GM21423 (cell line): ENCODE results near the gene RABGGTA.

Experiments used
- ATAC-seq: cut with Tn5 transposase; IDR thresholded peaks from one replicate; pipeline ENCODE4 v1.9.1; 2021; ENCODE audit warnings: mild to moderate bottlenecking, moderate library complexity; ENCODE audit not compliant: unreplicated experiment

Gene RABGGTA

DNA sequence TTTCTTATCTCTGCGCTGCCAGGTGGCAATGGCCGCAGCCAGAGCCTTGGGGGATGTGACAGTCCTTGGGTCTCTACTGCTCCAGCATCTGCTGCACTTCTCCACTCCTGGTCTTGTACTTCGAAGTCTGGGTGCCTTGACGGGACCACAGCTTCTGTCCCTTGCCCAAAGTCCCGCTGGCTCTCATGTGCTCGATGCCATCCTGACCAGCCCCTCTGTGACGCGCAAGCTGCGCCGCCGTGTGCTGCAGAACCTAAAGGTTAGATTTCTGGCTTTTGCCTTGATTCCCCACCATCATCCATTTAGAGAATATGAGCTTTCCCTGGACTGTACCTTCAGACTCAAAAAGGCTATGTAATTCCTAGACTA is 32.6 kb upstream of the RABGGTA start:
- ATAC-seq = no peak

DNA sequence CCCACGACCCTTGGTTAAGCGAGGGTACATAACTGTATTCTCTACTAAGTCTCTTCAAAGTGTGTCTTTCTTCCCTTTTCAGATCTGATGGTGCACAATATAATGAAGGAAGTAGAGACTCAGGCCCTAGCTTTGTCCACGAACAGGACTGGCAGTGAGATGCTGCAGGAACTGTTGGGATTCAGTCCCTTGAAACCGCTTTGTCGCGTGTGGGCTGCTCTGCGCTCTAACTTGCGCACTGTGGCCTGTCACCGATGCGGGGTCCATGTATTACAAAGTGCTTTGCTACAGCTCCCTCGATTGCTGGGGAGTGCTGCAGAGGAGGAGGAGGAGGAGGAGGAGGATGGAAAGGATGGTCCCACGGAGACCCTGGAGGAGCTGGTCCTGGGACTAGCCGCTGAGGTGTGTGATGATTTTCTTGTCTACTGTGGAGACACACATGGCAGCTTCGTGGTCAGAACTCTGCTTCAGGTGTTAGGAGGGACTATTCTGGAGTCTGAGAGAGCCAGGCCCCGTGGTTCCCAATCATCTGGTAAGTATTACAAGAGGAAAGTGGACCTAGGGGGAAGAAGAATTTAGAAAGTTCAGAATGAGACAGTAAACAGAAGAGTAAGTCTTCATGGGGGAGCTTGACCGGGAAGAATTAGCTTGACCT is 29.1 kb upstream of the RABGGTA start:
- ATAC-seq = no peak

GRCh38 chr14:24299255-24300191 is 28.1 kb upstream of the RABGGTA start, which contains the start of the genes DHRS1 and NOP9:
Gene DHRS1 (minus strand): TSS chr14:24299780. CDS start chr14:24299106, 674 bp downstream.
Gene NOP9 (plus strand): TSS chr14:24299850. CDS start chr14:24299955, 105 bp downstream.
- ATAC-seq = peak; percentile 53

GRCh38 chr14:24298892-24299254 is 27.5 kb upstream of the RABGGTA start:
- ATAC-seq = no peak

- ATAC-seq = peak; percentile 21
Observed at GRCh38 chr14:24297190-24297964, 26.0 kb upstream of the RABGGTA start.

- ATAC-seq = peak; percentile 43
Observed at GRCh38 chr14:24296341-24297157, 25.2 kb upstream of the RABGGTA start.

DNA sequence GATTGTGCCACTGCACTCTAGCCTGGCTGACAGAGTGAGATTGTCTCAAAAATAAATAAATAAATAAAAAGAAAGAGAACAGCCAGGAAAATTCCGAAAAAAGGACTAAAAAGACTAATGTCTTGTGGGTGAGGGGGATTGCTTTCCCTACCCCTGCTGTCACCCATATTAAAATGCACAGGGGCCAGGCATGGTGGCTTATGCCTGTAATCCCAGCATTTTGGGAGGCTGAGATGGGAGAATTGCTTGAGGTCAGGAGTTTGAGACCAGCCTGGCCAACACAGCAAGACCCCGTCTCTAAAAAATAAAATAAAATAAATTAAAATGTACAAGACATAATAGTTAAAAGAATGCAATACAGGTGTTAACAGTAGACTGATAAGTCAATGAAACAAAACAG is 22.1 kb upstream of the RABGGTA start:
- no peak for ATAC-seq

DNA sequence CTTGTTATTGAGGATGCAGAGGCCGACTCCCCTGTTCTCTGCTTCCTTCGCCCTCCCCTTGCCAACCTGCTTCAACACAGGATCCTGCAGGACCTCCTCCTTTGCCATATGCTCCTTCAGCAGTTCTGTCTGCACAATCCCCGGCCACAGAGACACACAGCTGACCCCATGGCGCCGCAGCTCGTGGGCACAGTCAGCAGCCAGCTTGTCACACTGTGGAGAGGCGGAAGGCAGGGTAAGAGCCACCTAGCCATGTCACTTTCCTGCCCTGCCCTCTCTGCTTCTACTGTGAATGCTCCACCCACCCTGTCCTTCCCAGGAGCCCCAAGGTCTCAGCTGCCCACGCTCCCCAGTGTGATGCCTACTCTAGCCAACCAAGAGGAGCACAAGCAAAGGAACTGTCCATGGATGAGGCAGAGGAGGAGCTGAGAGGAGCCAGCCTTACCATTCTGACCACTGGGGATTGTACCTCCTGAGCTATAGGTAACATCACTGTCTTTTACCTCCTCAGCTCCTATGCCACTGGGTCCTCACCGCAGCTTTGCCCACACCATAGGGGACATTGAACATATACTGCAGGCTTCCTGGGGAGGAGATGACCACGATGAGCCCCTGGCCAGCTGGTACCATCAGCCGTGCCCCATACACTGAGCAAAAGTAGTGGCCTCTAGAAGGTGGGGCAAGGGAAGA is 20.9 kb upstream of the RABGGTA start:
- no peak for ATAC-seq

DNA sequence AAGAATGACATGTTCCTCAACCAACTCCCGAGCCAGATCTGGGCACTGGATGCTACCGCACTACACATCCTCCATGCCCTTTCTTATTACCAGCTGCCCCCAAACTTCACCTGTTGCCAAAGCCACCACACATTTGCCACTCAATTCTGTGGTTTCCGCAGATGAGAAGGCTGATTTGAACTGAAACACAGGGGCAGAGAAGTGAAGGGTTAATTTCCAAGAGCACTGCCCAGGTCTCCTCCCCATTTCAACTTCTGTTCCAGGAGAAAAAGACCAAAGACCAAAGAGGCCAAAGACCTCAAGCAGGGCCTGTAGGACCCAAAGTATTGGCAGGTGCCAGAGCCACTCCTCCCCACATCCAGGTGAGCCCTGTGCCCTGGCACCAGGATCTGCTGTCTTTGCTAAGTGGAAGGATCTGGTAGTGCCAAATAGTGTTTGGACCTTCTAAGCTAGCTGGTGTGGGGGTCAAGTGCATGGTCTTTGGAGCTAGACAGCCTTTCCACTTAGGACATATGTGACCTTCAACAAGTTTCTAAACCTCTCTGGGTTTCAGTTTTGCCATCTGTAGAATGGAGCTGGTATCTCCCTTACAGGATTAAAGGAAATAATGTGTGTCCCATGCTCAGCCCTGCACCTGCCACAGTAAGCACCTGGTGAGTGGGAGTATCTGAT is 20.2 kb upstream of the RABGGTA start:
- ATAC-seq = no peak

DNA sequence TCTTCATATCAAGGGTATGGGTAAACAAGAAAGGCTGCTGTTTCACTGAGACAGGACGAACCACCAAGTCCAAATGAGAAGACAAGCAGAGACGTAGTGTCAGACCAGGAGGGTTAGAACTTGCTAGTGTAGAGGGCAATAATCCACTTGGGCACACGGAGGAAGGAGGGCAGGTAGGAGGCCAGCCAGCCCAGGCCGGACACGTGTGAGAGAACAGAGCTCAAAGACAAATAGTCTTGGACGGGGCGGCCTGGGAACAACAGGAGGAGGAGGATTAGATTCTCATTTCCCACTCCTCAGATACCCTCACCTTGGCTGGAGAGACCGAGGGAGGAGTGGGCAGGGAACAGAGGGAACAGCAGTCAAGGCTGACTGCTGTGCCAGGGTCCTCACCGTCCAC is 19.3 kb upstream of the RABGGTA start:
- no peak for ATAC-seq

DNA sequence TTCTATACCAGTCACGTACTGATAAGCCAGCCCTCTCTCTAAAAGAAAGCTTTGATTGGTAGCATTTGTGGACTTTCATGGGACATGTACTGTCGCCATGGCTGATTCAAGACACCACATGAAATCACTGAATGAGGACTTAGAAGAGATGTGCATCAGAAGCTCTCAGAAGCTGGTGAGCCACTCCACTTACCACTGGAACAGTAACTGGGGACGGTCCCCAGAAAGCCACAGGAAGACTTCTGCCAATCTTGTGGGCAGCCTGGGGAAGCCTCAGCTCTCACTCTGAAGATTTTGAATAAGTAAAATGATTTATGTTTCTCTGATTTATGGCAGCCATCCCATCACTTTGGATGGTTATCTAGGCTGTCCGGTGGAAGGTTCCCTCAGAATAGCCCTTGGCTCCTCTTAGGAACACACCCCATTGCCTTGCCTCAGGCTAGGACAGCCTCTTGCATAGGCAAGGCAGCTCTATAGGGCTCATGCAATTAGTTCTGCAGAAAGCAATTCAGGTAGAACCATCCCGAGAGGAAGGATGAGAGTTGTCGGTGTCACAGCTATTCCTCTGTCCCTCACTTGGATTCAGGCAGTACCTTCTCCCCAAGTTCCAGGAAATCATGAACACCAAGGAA is 18.4 kb upstream of the RABGGTA start:
- ATAC-seq = peak; percentile 86

DNA sequence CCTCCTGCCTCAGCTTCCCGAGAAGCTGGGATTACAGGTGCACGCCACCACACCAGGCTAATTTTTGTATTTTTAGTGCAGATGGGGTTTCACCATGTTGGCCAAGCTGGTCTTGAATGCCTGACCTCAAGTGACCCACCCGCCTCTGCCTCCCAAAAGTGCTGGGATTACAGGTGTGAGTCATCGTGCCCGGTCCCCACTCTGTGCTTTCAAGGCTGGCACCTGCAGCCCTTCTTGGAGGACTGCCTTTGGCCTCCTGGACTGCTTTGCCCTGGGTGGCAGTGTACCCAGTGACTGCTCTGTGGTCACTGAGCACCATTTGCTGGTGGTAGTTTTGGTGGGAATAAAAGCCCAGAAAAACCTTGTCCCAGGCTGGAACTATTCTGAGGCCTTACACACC is 15.6 kb upstream of the RABGGTA start:
- no peak for ATAC-seq

- no peak for ATAC-seq
Observed at GRCh38 chr14:24285351-24285750, 14.0 kb upstream of the RABGGTA start.

DNA sequence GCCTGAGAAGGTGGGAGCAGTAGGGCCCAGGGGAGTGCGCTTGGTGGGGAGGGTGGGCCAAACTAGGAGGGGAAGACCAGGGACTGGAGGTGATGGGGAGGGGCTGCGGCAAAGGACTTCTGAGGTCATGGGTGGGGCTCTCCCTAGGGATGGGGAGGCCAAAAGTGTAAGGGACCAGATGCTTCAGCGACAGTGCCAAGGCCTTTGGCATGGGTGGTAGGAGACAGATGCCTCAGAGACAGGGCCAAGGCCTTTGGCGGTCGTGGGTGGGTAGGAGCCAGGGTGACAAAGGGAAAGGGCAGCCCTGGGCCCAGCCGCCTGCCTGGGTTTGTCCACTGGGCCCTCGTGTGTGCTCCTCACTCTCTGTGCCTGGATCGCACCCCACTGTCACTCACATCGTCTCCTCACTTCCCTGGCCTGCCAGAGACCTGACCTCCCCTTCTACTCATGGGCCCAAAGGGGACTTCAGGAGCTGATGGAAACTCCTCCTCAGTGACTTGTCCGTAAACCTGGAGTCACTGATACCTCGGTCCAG is 13.2 kb upstream of the RABGGTA start:
- ATAC-seq = no peak

- no peak for ATAC-seq
Observed at GRCh38 chr14:24283796-24284460, 12.5 kb upstream of the RABGGTA start.

DNA sequence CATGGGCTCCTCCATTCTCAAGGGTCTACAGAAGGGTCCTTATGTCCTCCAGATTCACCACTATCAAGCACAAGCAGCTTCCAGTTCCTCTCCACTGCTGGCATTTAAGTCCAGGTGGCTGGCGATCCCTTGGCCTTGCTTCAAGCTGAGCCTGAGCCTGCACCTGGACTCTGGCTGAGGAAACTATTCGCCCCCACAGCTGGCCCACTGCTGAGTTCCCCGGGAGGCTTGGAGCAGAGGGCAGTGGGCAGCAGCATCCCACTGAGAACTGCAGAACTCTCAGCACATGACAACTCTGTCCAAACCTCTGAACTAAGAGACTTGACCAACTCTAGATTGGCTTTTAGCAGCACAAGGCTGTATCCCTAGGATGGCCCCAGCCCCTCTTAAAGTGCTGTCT is 11.3 kb upstream of the RABGGTA start:
- no peak for ATAC-seq

GRCh38 chr14:24281636-24282035 is 10.2 kb upstream of the RABGGTA start:
- ATAC-seq = no peak

DNA sequence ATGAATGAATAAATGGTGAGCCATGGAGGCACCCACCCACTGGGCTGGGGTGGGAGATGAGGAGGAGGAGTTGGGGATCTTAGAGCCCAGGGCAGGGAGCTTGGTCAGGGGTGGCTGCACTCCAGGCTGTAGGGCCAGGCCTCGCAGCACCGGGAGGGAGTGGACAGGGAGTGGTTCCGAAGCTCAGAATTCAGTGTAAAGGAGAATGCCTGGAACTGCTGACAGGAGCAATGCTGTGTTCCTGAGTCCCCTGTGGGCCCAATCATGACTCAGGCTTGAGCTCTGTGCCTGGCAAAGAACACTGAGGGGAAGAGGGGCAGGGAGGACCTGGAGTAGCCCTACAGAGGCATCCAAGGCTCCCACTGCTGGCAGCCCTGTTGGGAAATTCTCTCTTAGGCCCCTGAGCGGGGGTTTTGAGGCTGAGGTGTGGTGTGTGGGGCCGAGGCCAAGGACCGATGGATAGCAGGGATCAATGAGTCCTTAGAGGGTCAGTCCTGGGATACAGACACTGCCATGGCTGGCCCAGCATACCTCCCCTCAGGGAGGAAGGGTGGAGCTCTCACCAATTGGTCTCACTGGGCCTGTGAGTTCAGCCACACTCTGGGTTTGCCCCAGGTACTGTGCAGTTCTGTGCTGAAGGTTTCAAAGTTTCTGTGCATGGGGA is 9.5 kb upstream of the RABGGTA start:
- ATAC-seq = no peak
